H9 (cell line): ENCODE data around the gene NR2C1. TPM values are rescaled to one million over a fixed set of nuclear protein-coding genes. Genes with fewer than 3 reads are reported as not detected.
A peak's percentile ranks its signal among the peaks of the same experiment; 100 is the strongest.

Source experiments
- DNase-seq: peaks from one replicate; pipeline ENCODE4 v3.0.0-alpha.2; 2017
- H2AFZ ChIP-seq: one replicate; pipeline ENCODE4 v1.6.1; 2013; ENCODE audit warnings: mild to moderate bottlenecking, low read length, control low read depth, moderate library complexity
- H2AK5ac ChIP-seq: 2 replicates; pipeline ENCODE4 v1.6.1; 2013; ENCODE audit warnings: low read length, control low read depth, mixed read lengths; ENCODE audit not compliant: insufficient read length
- H2BK120ac ChIP-seq: one replicate; pipeline ENCODE4 v1.6.1; 2013; ENCODE audit warnings: low read depth, mild to moderate bottlenecking, low read length, control low read depth, inconsistent platforms; ENCODE audit not compliant: poor library complexity, severe bottlenecking
- H2BK12ac ChIP-seq: 2 replicates; pipeline ENCODE4 v1.6.1; 2013; ENCODE audit warnings: low read length, control low read depth, mixed read lengths, low read depth; ENCODE audit not compliant: insufficient read length
- H2BK15ac ChIP-seq: 2 replicates; pipeline ENCODE4 v1.6.1; 2013; ENCODE audit warnings: low read depth, low read length, control low read depth
- H2BK20ac ChIP-seq: one replicate; pipeline ENCODE4 v1.6.1; 2013; ENCODE audit warnings: low read depth, mild to moderate bottlenecking, low read length, control low read depth, inconsistent platforms; ENCODE audit not compliant: poor library complexity, severe bottlenecking
- H2BK5ac ChIP-seq: 2 replicates; pipeline ENCODE4 v1.6.1; 2013; ENCODE audit warnings: low read length, control low read depth, mixed read lengths; ENCODE audit not compliant: insufficient read length
- H3K14ac ChIP-seq: 2 replicates; pipeline ENCODE4 v1.6.1; 2013; ENCODE audit warnings: low read length, control low read depth; ENCODE audit not compliant: insufficient read depth
- H3K18ac ChIP-seq: 2 replicates; pipeline ENCODE4 v1.6.1; 2013; ENCODE audit warnings: low read depth, mild to moderate bottlenecking, mixed read lengths, low read length, control low read depth; ENCODE audit not compliant: insufficient read length
- H3K23ac ChIP-seq: 2 replicates; pipeline ENCODE4 v1.6.1; 2013; ENCODE audit warnings: low read length, control low read depth, mixed read lengths, low read depth; ENCODE audit not compliant: insufficient read length
- H3K23me2 ChIP-seq: 2 replicates; pipeline ENCODE4 v1.6.1; 2013; ENCODE audit warnings: low read depth, mild to moderate bottlenecking, mixed read lengths, low read length, control low read depth; ENCODE audit not compliant: insufficient read length, poor library complexity, severe bottlenecking
- H3K27ac ChIP-seq: 2 replicates; pipeline ENCODE4 v1.5.1; 2013; ENCODE audit warnings: low read length, control low read depth, mixed read lengths, low read depth; ENCODE audit not compliant: insufficient read length
- H3K27me3 ChIP-seq: 2 replicates; pipeline ENCODE4 v1.6.1; 2013; ENCODE audit warnings: low read length, control low read depth, inconsistent platforms; ENCODE audit not compliant: insufficient read depth
- H3K4ac ChIP-seq: 2 replicates; pipeline ENCODE4 v1.6.1; 2013; ENCODE audit warnings: low read depth, mild to moderate bottlenecking, control low read depth, inconsistent platforms, low read length, moderate library complexity
- H3K4me1 ChIP-seq: 2 replicates; pipeline ENCODE4 v1.6.1; 2013; ENCODE audit warnings: low read length, control low read depth, inconsistent platforms; ENCODE audit not compliant: insufficient read depth
- H3K4me2 ChIP-seq: 2 replicates; pipeline ENCODE4 v1.6.1; 2013; ENCODE audit warnings: low read length, control low read depth, mixed read lengths; ENCODE audit not compliant: insufficient read length, insufficient read depth
- H3K56ac ChIP-seq: 2 replicates; pipeline ENCODE4 v1.6.1; 2013; ENCODE audit warnings: low read depth, mild to moderate bottlenecking, mixed read lengths, low read length, control low read depth; ENCODE audit not compliant: insufficient read length
- H3K79me1 ChIP-seq: 2 replicates; pipeline ENCODE4 v1.6.1; 2013; ENCODE audit warnings: low read depth, mild to moderate bottlenecking, moderate library complexity, low read length, control low read depth, inconsistent platforms; ENCODE audit not compliant: insufficient read depth, poor library complexity, severe bottlenecking
- H3K79me2 ChIP-seq: 2 replicates; pipeline ENCODE4 v1.6.1; 2013; ENCODE audit warnings: low read length, control low read depth, inconsistent platforms; ENCODE audit not compliant: insufficient read depth
- H3K9ac ChIP-seq: 2 replicates; pipeline ENCODE4 v1.6.1; 2013; ENCODE audit warnings: low read length, control low read depth, mixed read lengths; ENCODE audit not compliant: insufficient read length; ENCODE audit errors: extremely low read depth
- H3K9me3 ChIP-seq: one replicate; pipeline ENCODE4 v1.6.1; 2013; ENCODE audit warnings: low read depth, low read length, inconsistent platforms; ENCODE audit not compliant: control insufficient read depth
- H3T11ph ChIP-seq: one replicate; pipeline ENCODE4 v1.6.1; 2013; ENCODE audit warnings: mild to moderate bottlenecking, low read length, control low read depth, inconsistent platforms
- H4K20me1 ChIP-seq: one replicate; pipeline ENCODE4 v1.6.1; 2013; ENCODE audit not compliant: control insufficient read depth, insufficient read length, insufficient read depth
- H4K5ac ChIP-seq: 2 replicates; pipeline ENCODE4 v1.6.1; 2013; ENCODE audit warnings: low read depth, mild to moderate bottlenecking, mixed read lengths, low read length, control low read depth; ENCODE audit not compliant: insufficient read length
- H4K8ac ChIP-seq: replicated peaks from 2 replicates; pipeline ENCODE4 v1.6.1; 2013; ENCODE audit warnings: low read length, control low read depth, mixed read lengths, low read depth; ENCODE audit not compliant: insufficient read length
- H4K91ac ChIP-seq: 2 replicates; pipeline ENCODE4 v1.6.1; 2013; ENCODE audit warnings: low read depth, mild to moderate bottlenecking, moderate library complexity, mixed read lengths, low read length, control low read depth; ENCODE audit not compliant: insufficient read length
- H3K27ac Mint-ChIP-seq, 3 experiments: 2 replicates in 2 of 3; 3 replicates in 1 of 3; pipeline ENCODE4 v1.8.0; 2020 to 2021; ENCODE audit warnings: mixed read lengths in 3 of 3, mild to moderate bottlenecking in 1 of 3, moderate library complexity in 1 of 3
- H3K27me3 Mint-ChIP-seq: 2 replicates; pipeline ENCODE4 v1.8.0; 2021; ENCODE audit warnings: low read depth, mild to moderate bottlenecking, moderate library complexity, mixed read lengths
- H3K36me3 Mint-ChIP-seq, 3 experiments: 2 replicates in 2 of 3; 3 replicates in 1 of 3; pipeline ENCODE4 v1.8.0; 2020 to 2021; ENCODE audit warnings: low read depth in 3 of 3, mixed read lengths in 3 of 3; ENCODE audit not compliant: insufficient read depth in 1 of 3
- H3K4me1 Mint-ChIP-seq, 2 experiments: 2 replicates each; pipeline ENCODE4 v1.8.0; 2020; ENCODE audit warnings: mixed read lengths in 2 of 2
- H3K4me3 Mint-ChIP-seq, 2 experiments: 2 replicates in 1 of 2; 3 replicates in 1 of 2; pipeline ENCODE4 v1.8.0; 2020 to 2021; ENCODE audit warnings: mild to moderate bottlenecking in 2 of 2, mixed read lengths in 2 of 2, moderate library complexity in 1 of 2
- H3K9me3 Mint-ChIP-seq, 2 experiments: 2 replicates in 1 of 2; 3 replicates in 1 of 2; pipeline ENCODE4 v1.8.0; 2020; ENCODE audit warnings: mild to moderate bottlenecking in 2 of 2, mixed read lengths in 2 of 2, moderate library complexity in 1 of 2
- CTCF ChIP-seq: fragments of 200-600 bp; sonication (generic); conservative IDR thresholded peaks from 3 replicates; pipeline ENCODE4 v1.8.0; 2021; ENCODE audit warnings: antibody characterized with exemption, mild to moderate bottlenecking
- whole genome bisulfite sequencing: extraction: QIAGEN DNeasy Blood & Tissue Kit; methylation state at CpG from one replicate; pipeline ENCODE4 v1.1.7; 2013; ENCODE audit warnings: missing lambda C conversion rate, low lambda C conversion rate, mixed read lengths; ENCODE audit not compliant: insufficient read length; ENCODE audit errors: extremely low coverage; 5-methylcytosine and 5-hydroxymethylcytosine counted together
- total RNA-seq: library from RNA; stranded (reverse); gene quantifications from 2 replicates; pipeline ENCODE4 v1.2.1, GENCODE V29; 2021

Gene NR2C1
- total RNA-seq, 1 experiment from 2014 or later: 47.0 TPM

DNA sequence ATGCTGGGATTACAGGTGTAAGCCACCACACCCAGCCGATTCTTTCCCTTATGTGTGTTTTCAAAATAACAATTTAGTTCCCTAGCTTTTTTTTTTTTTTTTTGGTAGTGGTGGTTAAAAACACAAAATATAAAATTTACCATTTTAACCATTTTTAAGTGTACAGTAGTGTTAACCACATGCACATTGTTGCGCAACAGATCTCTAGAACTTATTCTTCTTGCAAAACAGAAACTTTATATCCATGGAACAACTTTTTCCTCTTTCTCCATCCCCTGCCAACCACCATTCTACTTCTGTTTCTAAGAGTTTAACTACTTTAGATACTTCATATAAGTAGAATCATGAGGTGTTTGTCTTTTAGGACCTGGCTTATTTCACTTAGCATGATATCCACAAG lies 68.8 kb downstream of the NR2C1 start:
- Histone ChIP-seq H2BK15ac (no peak overlapping the region), H3K79me2 (no peaks in the 10 kb centered on the region), H3K9me3 (no peaks in the 10 kb centered on the region), H3T11ph (no peak overlapping the region), H2BK120ac (no peak overlapping the region), H4K8ac (no peak overlapping the region), H4K5ac (no peak overlapping the region), H3K23me2 (peaks cover 4% of the 10 kb centered on the region), H3K4me1 (no peaks in the 10 kb centered on the region), H3K4ac (no peak overlapping the region), H3K23ac (no peak overlapping the region), H3K18ac (no peak overlapping the region), H3K56ac (no peak overlapping the region), H3K79me1 (no peaks in the 10 kb centered on the region), H2BK20ac (no peak overlapping the region), H3K4me2 (no peak overlapping the region), H2BK5ac (no peak overlapping the region), H2AFZ (no peak overlapping the region), H4K91ac (no peak overlapping the region), H3K27me3 (no peaks in the 10 kb centered on the region), H2AK5ac (no peak overlapping the region), H3K27ac (no peak overlapping the region), H2BK12ac (no peak overlapping the region), H4K20me1 (no peaks in the 10 kb centered on the region), H3K9ac (no peak overlapping the region), H3K14ac (no peak overlapping the region)
- no peak for DNase-seq
- no peak overlapping the region for H3K27ac Mint-ChIP-seq
- H3K9me3 Mint-ChIP-seq: peaks cover 8 to 15% of the 10 kb centered on the region in 2 experiments; a peak in 4 of 5 replicates
- H3K4me3 Mint-ChIP-seq: peak overlapping the region in 1 of 2 experiments; percentile 27; a peak in 3 of 5 replicates
- no CpG with 5 or more reads among the region's 2 CpGs for WGBS
- no peak for TF ChIP-seq CTCF
- peaks cover 4 to 5% of the 10 kb centered on the region in 2 experiments for H3K4me1 Mint-ChIP-seq
- peaks cover 0 to 6% (median 3%) of the 10 kb centered on the region in 3 experiments; a peak in 3 of 7 replicates for H3K36me3 Mint-ChIP-seq
- no peaks in the 10 kb centered on the region; the same call in none of the 2 replicates for H3K27me3 Mint-ChIP-seq
